H1 (cell line): Measurements from ENCODE around the gene TMEM260. TPM values are rescaled to one million over a fixed set of nuclear protein-coding genes. Genes with fewer than 3 reads are reported as not detected.

Source experiments
- CTCF ChIA-PET: fragments of 300-600 bp; sonication (Branson Sonifier 250); formaldehyde crosslinking; loops from one replicate; lab custom pipeline; 2021; ENCODE audit not compliant: partially characterized antibody; lab: Charles Lee
- POLR2A ChIA-PET: fragments of 300-600 bp; sonication (Branson Sonifier 250); formaldehyde crosslinking; loops from one replicate; lab custom pipeline; 2021; ENCODE audit warnings: inconsistent platforms; ENCODE audit not compliant: partially characterized antibody; lab: Charles Lee
- DNase-seq, 2 experiments: peaks; one replicate each; pipeline versions ENCODE4 v3.0.0 to v3.0.0-alpha.2; 2010 to 2022; ENCODE audit warnings: low spot score in 2 of 2, low read depth in 1 of 2, mixed read lengths in 1 of 2
- FAIRE-seq: peaks from 2 replicates; lab custom pipeline; 2011; peaks lifted over from hg19 to GRCh38; lab: Jason Lieb, UNC
- H2AFZ ChIP-seq: 2 replicates; pipeline ENCODE4 v1.8.1; 2012; ENCODE audit warnings: low read length, inconsistent platforms
- H2AK5ac ChIP-seq: 2 replicates; pipeline ENCODE4 v1.6.1; 2013; ENCODE audit warnings: low read depth, low read length
- H2BK120ac ChIP-seq: replicated peaks from 2 replicates; pipeline ENCODE3; 2013; ENCODE audit warnings: low read depth, low read length, inconsistent platforms
- H2BK12ac ChIP-seq: 2 replicates; pipeline ENCODE4 v1.6.1; 2013; ENCODE audit warnings: low read depth, low read length
- H2BK15ac ChIP-seq: 2 replicates; pipeline ENCODE4 v1.6.1; 2013; ENCODE audit warnings: low read length
- H2BK20ac ChIP-seq: 2 replicates; pipeline ENCODE4 v1.6.1; 2013; ENCODE audit warnings: low read length
- H2BK5ac ChIP-seq: 2 replicates; pipeline ENCODE4 v1.6.1; 2013; ENCODE audit warnings: low read depth, low read length
- H3K14ac ChIP-seq: 2 replicates; pipeline ENCODE4 v1.6.1; 2013; ENCODE audit warnings: inconsistent platforms; ENCODE audit not compliant: insufficient read length
- H3K18ac ChIP-seq: 2 replicates; pipeline ENCODE4 v1.6.1; 2013; ENCODE audit warnings: low read length; ENCODE audit errors: extremely low read depth
- H3K23ac ChIP-seq: 2 replicates; pipeline ENCODE4 v1.6.1; 2013; ENCODE audit warnings: inconsistent platforms; ENCODE audit not compliant: insufficient read length
- H3K23me2 ChIP-seq: 2 replicates; pipeline ENCODE4 v1.6.1; 2013; ENCODE audit warnings: low read depth, low read length
- H3K27ac ChIP-seq: 2 replicates; pipeline ENCODE4 v1.6.1; 2011; ENCODE audit warnings: low read depth, low read length, inconsistent platforms
- H3K27me3 ChIP-seq, 4 experiments: replicated peaks in 1 of 4; 1 replicate in 1 of 4; 2 replicates in 3 of 4; pipeline versions ENCODE4 v1.6.1 to v1.8.1; 2011 to 2013; ENCODE audit warnings: low read length in 3 of 4, mild to moderate bottlenecking in 3 of 4, inconsistent platforms in 2 of 4, mixed read lengths in 2 of 4, moderate library complexity in 1 of 4; ENCODE audit not compliant: control insufficient read depth in 3 of 4, insufficient read depth in 3 of 4; ENCODE audit errors: extremely low read depth in 1 of 4
- H3K36me3 ChIP-seq, 4 experiments: 2 replicates each; pipeline versions ENCODE4 v1.6.1 to v1.8.1; 2011 to 2013; ENCODE audit warnings: mild to moderate bottlenecking in 4 of 4, low read length in 3 of 4, moderate library complexity in 2 of 4, control low read depth in 1 of 4, inconsistent platforms in 1 of 4; ENCODE audit not compliant: insufficient read depth in 4 of 4, control insufficient read depth in 2 of 4
- H3K4ac ChIP-seq: replicated peaks from 2 replicates; pipeline ENCODE3; 2013; ENCODE audit warnings: low read length, low read depth, mixed read lengths, inconsistent platforms; ENCODE audit not compliant: insufficient read length
- H3K4me1 ChIP-seq, 4 experiments: replicated peaks in 1 of 4; 1 replicate in 1 of 4; 2 replicates in 3 of 4; pipeline versions ENCODE4 v1.6.1 to v1.8.1; 2011 to 2013; ENCODE audit warnings: low read length in 3 of 4, inconsistent platforms in 2 of 4, mixed read lengths in 1 of 4; ENCODE audit not compliant: insufficient read depth in 4 of 4, control insufficient read depth in 3 of 4
- H3K4me2 ChIP-seq, 2 experiments: 2 replicates each; pipeline versions ENCODE4 v1.6.1 to v1.8.1; 2011 to 2013; ENCODE audit warnings: low read depth in 2 of 2, low read length in 2 of 2, control low read depth in 1 of 2, inconsistent platforms in 1 of 2, mild to moderate bottlenecking in 1 of 2; ENCODE audit not compliant: insufficient read depth in 1 of 2
- H3K4me3 ChIP-seq, 4 experiments: fragments of 200-600, 300-600 bp in 1 of 4; sonication (generic), shearing (Covaris generic), sonication (Bioruptor Twin) in 1 of 4; 2 replicates each; pipeline versions ENCODE4 v1.5.1 to v1.8.1; 2011 to 2016; ENCODE audit warnings: low read length in 4 of 4, low read depth in 3 of 4, control low read depth in 2 of 4, inconsistent platforms in 2 of 4, mild to moderate bottlenecking in 2 of 4, mixed read lengths in 1 of 4, moderate library complexity in 1 of 4; ENCODE audit not compliant: insufficient read depth in 2 of 4; ENCODE audit errors: extremely low read depth in 1 of 4
- H3K56ac ChIP-seq: replicated peaks from 2 replicates; pipeline ENCODE3; 2013; ENCODE audit warnings: low read depth, mild to moderate bottlenecking, mixed read lengths, low read length, inconsistent platforms; ENCODE audit not compliant: insufficient read length
- H3K79me1 ChIP-seq: 2 replicates; pipeline ENCODE4 v1.6.1; 2013; ENCODE audit warnings: low read depth, low read length, control low read depth
- H3K79me2 ChIP-seq, 2 experiments: 2 replicates each; pipeline versions ENCODE4 v1.6.1 to v1.8.1; 2012 to 2013; ENCODE audit warnings: low read length in 2 of 2, mild to moderate bottlenecking in 2 of 2, inconsistent platforms in 1 of 2; ENCODE audit not compliant: insufficient read depth in 2 of 2, control insufficient read depth in 1 of 2
- H3K9ac ChIP-seq, 4 experiments: replicated peaks in 1 of 4; 1 replicate in 1 of 4; 2 replicates in 3 of 4; pipeline versions ENCODE4 v1.6.1 to v1.8.1; 2011 to 2013; ENCODE audit warnings: low read depth in 3 of 4, low read length in 3 of 4, control low read depth in 2 of 4, mild to moderate bottlenecking in 2 of 4, moderate library complexity in 2 of 4, inconsistent platforms in 1 of 4; ENCODE audit errors: extremely low read depth in 1 of 4
- H3K9me3 ChIP-seq, 2 experiments: 2 replicates each; pipeline versions ENCODE4 v1.6.1 to v1.8.1; 2012 to 2013; ENCODE audit warnings: mild to moderate bottlenecking in 2 of 2, moderate library complexity in 2 of 2, control low read depth in 1 of 2, inconsistent platforms in 1 of 2, low read depth in 1 of 2, low read length in 1 of 2, mixed read lengths in 1 of 2; ENCODE audit not compliant: insufficient read depth in 2 of 2
- H4K20me1 ChIP-seq, 2 experiments: replicated peaks in 1 of 2; 2 replicates each; pipeline versions ENCODE3 to v1.8.1; 2011 to 2013; ENCODE audit warnings: inconsistent platforms in 2 of 2, low read length in 2 of 2, mild to moderate bottlenecking in 1 of 2; ENCODE audit not compliant: insufficient read depth in 2 of 2, control insufficient read depth in 1 of 2
- H4K5ac ChIP-seq: 2 replicates; pipeline ENCODE4 v1.6.1; 2013; ENCODE audit warnings: low read length, low read depth, mixed read lengths, inconsistent platforms; ENCODE audit not compliant: insufficient read length
- H4K8ac ChIP-seq: 2 replicates; pipeline ENCODE4 v1.8.0; 2013; ENCODE audit warnings: mild to moderate bottlenecking, moderate library complexity, low read length, inconsistent platforms; ENCODE audit not compliant: insufficient read depth; ENCODE audit errors: extremely low read depth
- H4K91ac ChIP-seq: replicated peaks from 2 replicates; pipeline ENCODE3; 2013; ENCODE audit warnings: low read length, mixed read lengths, inconsistent platforms; ENCODE audit not compliant: insufficient read length
- ATF2 ChIP-seq: IDR thresholded peaks from 2 replicates; pipeline ENCODE4 v1.6.1; 2012; ENCODE audit warnings: low read length, inconsistent platforms
- BRCA1 ChIP-seq: IDR thresholded peaks from 2 replicates; pipeline ENCODE4 v1.6.1; 2012; ENCODE audit warnings: low read depth, low read length, improper control_type of control experiment
- CHD1 ChIP-seq: IDR thresholded peaks from 2 replicates; pipeline ENCODE4 v1.6.1; 2012; ENCODE audit warnings: low read depth, low read length, improper control_type of control experiment
- GABPA ChIP-seq: IDR thresholded peaks from 2 replicates; pipeline ENCODE4 v1.6.1; 2011; ENCODE audit warnings: mild to moderate bottlenecking, low read length, moderate library complexity, borderline replicate concordance; ENCODE audit not compliant: insufficient read depth
- NANOG ChIP-seq: IDR thresholded peaks from 2 replicates; pipeline ENCODE4 v1.6.1; 2011; ENCODE audit warnings: low read length, low read depth, mild to moderate bottlenecking, inconsistent platforms; ENCODE audit not compliant: insufficient read depth, poor library complexity, severe bottlenecking
- POU5F1 ChIP-seq: IDR thresholded peaks from 2 replicates; pipeline ENCODE4 v1.6.1; 2011; ENCODE audit warnings: low read depth, mild to moderate bottlenecking, low read length, moderate library complexity
- RXRA ChIP-seq: IDR thresholded peaks from 2 replicates; pipeline ENCODE4 v1.6.1; 2011; ENCODE audit warnings: low read depth, mild to moderate bottlenecking, low read length, moderate library complexity; ENCODE audit not compliant: insufficient read depth
- SAP30 ChIP-seq: fragments of 300-600 bp; sonication (generic); IDR thresholded peaks from 2 replicates; pipeline ENCODE4 v1.7.1; 2012; ENCODE audit warnings: low read length, moderate library complexity, mild to moderate bottlenecking, inconsistent platforms; ENCODE audit not compliant: insufficient read depth, insufficient replicate concordance
- SP2 ChIP-seq: IDR thresholded peaks from 2 replicates; pipeline ENCODE4 v1.6.1; 2012; ENCODE audit warnings: mild to moderate bottlenecking, low read length, inconsistent platforms
- TBP ChIP-seq: IDR thresholded peaks from 2 replicates; pipeline ENCODE4 v1.6.1; 2011; ENCODE audit warnings: low read depth, low read length, improper control_type of control experiment
- USF2 ChIP-seq: IDR thresholded peaks from 2 replicates; pipeline ENCODE4 v1.6.1; 2011; ENCODE audit warnings: low read length, improper control_type of control experiment
- WGBS, 2 experiments: shearing (Covaris generic) in 1 of 2; methylation state at CpG; one replicate each; pipeline versions ENCODE4 v1.1.6 to v1.1.7; 2013 to 2015; ENCODE audit warnings: low lambda C conversion rate in 2 of 2, mixed read lengths in 2 of 2, inconsistent platforms in 1 of 2, low coverage in 1 of 2, missing lambda C conversion rate in 1 of 2; ENCODE audit not compliant: insufficient replicate concordance in 2 of 2, insufficient coverage in 1 of 2, insufficient read length in 1 of 2; ENCODE audit errors: extremely low coverage in 1 of 2, missing lambda C conversion rate in 1 of 2; 5-methylcytosine and 5-hydroxymethylcytosine counted together
- polyA plus RNA-seq, 7 experiments: library from polyadenylated mRNA; depleted of rRNA in 3 of 7; stranded (reverse) in 5 of 7; unstranded in 2 of 7; fragments of >200 nt in 5 of 7; fragments of 200-250 nt in 2 of 7; gene quantifications; 1 replicate in 5 of 7; 2 replicates in 1 of 7; 4 replicates in 1 of 7; pipeline versions ENCODE4 v1.2.1 to v1.2.3, GENCODE V29; 2011 to 2013; ENCODE audit warnings: missing spikeins in 2 of 7, mixed read lengths in 2 of 7
- total RNA-seq: library from RNA; stranded (reverse); fragmentation: NEBNext Ultra II Directional; extraction: Animal tissue kit (Norgen Biotek cat#: 25700); gene quantifications from 2 replicates; pipeline ENCODE4 v1.2.1, GENCODE V29; 2021

Gene TMEM260
- total and polyA plus RNA-seq, 2 of the 8 experiments (the other 6 are each of a cell fraction or from before 2014, with no cell fraction given): 14.4 to 15.2 TPM

GRCh38 chr14:56559182-56559581, 20.4 kb upstream of the TMEM260 start:
- Histone ChIP-seq H2AK5ac (no peak overlapping the region), H3K4ac (no peak overlapping the region), H3K27ac (no peak overlapping the region), H3K23me2 (no peaks in the 10 kb centered on the region), H3K4me1 (no peaks in the 10 kb centered on the region), H3K9me3 (no peaks in the 10 kb centered on the region), H2BK20ac (no peak overlapping the region), H3K23ac (no peak overlapping the region), H3K27me3 (no peaks in the 10 kb centered on the region), H4K5ac (no peak overlapping the region), H3K4me2 (no peak overlapping the region), H3K36me3 (no peaks in the 10 kb centered on the region), H3K56ac (no peak overlapping the region), H3K18ac (no peak overlapping the region), H3K14ac (no peak overlapping the region), H2BK15ac (no peak overlapping the region), H2BK120ac (no peak overlapping the region), H4K8ac (no peak overlapping the region), H4K91ac (no peak overlapping the region), H2AFZ (no peak overlapping the region), H2BK12ac (no peak overlapping the region), H4K20me1 (no peaks in the 10 kb centered on the region), H3K79me1 (no peaks in the 10 kb centered on the region), H3K4me3 (no peak overlapping the region), H2BK5ac (no peak overlapping the region), H3K9ac (no peak overlapping the region), H3K79me2 (no peaks in the 10 kb centered on the region)
- ChIA-PET POLR2A (interaction anchor here (1.0 kb wide), 1 partner anchor 89 kb away, joined by 3 read pairs; no protein-coding TSS in a partner anchor), CTCF (interaction anchor here (0.6 to 2.5 kb wide), 11 partner anchors 11 to 624 kb away, joined by 3 to 13 read pairs (median 4); no protein-coding TSS in a partner anchor)
- no peak for DNase-seq
- 95% methylated on average over 4 of the region's 4 CpGs; no CpG with 5 or more reads in 1 of the 2 experiments for WGBS, 2 experiments
- FAIRE-seq: no peak
- TF ChIP-seq USF2 (no peak), NANOG (no peak), TBP (no peak), ATF2 (no peak), SAP30 (no peak), RXRA (no peak), POU5F1 (no peak), BRCA1 (no peak), SP2 (no peak), CHD1 (no peak), GABPA (no peak)
